ENCODE measurements around the gene FANCF.
A peak's percentile ranks its signal among the peaks of the same experiment; 100 is the strongest.

Gene FANCF

DNA sequence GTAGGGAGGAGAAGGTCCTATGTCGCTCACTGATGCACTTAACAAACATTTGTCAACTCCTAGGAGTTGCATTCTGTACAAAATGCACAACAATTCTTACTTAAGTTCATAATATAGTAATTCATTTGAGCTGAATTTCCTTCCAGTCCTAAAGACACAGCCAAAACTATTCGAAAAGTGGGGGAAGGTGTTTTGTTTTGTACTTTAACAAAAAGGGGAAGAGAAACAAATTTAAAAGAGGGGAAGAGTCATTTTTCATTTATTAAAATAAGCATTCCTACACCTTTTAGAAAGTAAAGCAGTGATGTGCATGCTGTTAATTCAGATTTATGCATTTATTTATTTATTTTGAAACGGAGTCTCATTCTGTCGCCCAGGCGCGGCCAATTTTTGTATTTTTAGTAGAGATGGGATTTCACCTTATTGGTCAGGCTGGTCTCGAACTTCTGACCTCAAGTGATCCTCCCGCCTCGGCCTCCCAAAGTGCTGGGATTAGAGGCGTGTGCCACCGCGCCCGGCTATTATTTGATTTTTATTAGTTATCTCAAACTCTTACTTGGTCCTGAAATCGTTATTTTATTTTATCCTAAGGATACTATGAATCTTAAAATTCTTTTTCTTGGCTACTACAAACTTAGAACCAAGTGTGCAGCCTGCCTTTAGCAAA is 1.1 kb upstream of the FANCF start:
- no peak for DNase-seq

DNA sequence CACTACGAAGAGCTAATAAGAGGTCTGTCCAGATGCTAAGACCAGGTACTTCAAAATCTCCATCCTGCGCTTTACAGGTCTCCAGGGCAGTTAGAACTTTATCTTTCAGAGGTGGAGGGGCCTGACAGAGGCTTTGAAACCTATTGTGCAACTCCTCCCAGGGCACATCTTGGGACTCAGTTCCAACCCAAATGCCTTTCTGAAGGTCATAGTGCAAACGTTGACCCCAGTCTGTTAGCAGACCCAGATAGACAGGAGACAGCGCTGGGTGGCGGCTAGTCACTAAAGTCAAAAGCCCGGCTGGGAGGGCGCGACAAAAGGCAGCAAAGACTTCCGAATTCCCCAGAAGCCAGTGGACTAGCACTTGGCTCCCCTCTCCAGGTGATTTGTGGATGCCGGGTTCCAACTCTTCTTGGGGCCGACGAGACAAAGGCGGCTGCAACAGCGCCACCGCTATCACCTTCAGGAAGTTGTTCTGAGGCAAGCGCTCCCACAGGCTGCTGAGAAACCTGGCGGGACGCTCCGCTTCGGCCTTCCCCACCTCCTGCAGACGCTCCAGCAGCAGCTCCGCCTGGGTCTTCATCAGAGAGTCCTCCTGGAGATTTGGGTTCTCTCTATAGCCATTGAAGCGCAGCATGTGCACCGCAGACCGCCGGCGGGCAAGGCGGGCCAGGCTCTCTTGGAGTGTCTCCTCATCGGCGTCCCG is 728 bp downstream of the FANCF start:
- peak in 46 of 56 donors; percentile 15 to 87 (median 68) for DNase-seq

DNA sequence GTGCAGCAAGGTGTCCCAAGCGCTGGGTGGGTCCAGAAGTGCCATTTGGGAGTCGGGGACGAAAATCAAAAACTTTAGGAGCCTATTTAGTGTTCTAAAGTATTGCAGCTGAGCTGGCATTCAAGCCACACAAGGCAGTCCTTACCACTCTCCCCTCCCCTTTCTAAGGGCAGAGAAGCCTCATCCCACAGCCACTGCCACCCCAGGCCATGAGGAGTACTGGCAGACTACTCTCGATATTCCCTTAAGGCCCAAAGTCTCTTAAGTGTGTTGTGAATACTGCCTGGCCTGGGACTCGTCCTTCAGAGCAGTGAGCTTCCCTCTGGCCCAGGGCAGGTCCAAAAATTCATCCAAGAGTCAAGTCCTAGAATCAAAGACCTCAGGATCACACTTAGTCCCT is 7.8 kb downstream of the FANCF start:
- DNase-seq, result no peak

DNA sequence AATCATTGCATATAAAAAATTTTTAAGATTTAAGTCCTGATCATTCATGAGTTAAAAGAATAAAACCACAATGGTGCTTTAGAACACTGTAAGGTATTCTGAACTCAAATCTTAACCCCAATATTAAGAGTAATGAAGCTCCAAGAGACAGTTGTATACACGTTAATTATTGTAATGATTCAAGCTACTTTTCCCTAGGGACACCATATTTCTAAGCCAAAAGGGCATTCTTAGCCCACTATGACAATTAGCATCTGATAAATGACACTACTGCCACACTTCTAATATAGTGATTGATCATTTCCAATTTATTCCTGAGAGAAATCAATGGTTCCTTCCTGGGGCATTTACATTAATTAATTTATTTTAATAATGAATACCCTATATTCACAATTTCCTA is 21.7 kb downstream of the FANCF start:
- no peak for DNase-seq

DNA sequence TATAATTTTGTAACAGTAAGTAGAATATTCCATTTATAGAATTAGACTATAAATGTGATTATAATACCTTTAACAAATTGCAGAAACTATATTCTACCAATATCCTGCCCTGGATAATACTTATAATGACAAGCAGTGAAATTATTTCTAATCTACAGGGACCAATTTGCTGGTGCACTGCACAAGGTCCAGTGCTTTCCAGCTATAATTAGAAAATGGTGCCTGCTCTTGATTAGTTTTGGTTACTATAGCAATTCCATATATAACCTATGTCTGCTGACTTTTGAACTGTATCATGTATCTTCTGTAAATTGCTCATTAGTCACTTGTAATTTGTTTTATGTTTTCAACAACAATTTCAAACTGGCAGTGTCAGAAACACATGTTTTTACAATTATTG is 23.1 kb downstream of the FANCF start:
- DNase-seq, result no peak

DNA sequence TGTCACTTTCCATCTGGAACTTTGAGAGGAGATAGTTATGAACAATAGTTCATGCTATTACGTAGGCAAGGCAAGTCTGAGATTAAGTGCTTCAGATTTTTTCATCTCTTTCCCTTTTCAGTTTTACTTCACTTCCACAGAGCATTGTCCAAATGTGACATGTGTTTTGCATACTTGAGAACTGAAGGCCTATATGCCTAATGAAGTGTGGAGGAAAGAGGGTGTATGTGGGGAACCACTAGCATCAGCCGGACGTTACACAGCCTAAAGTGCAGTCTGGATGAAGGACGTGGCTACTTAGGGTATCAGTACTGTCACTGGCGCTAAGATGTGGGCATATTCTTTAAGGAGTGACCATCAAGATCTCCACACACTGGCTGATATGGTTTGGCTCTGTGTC is 26.2 kb downstream of the FANCF start:
- no peak for DNase-seq

DNA sequence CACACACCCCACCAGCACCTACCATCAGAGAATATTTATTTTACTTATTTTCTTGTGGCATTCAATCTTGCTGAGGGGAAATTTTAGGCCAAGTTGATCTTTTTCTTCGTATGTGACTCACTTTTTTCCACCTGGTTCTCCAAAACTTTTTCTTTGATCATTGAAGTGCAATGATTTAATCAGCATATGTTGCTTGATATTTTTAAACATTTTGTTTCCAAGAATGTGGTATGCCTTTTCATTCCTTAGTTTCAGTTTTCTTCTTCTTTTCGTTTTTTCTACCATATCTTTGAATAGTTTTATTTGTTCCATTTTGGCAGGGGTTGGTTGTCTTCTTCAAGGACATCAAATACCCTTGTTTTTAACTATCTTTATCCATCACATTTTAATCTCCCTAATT is 28.6 kb downstream of the FANCF start:
- DNase-seq, result no peak

DNA sequence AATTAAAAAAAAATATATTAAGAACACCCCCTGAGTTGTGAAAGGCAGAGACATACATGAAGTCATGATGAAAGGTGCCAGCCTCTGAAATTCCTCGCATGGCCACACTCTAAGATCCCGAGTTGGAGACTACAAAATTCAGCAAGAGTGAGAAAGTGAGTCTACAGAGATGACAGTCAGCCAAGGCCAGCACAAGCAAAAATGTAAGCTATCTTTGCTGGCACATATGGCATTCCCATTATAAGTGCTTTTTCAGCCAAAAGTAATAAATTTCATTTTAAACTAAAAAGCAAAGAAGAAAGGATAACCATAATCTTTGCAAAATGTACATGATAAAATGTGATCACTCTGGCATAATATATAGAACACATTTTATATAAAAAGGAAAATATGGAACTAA is 40.6 kb downstream of the FANCF start:
- no peak for DNase-seq

DNA sequence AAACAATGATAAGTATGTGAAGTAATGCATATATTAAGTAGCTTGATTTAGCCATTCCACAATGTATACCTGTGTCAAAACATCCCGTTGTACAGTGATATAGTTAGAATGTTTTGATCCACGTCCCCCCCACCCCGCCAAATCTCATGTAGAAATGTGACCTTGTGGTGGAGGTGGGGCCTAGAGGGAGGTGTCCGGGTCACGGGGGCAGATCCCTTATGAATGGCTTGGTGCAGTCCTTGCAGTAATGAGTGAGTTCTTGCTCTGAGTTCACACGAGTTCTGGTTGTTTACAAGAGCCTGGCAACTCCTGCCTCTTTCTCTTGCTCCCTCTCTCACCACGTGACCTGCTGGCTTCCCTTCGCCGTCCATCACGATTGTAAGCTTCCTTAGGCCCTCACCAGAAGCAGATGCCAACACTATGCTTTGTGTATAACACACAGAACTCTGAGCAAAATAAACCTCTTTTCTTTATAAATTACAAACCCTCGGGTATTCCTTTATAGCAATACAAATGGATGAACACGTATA is 41.6 kb downstream of the FANCF start:
- no peak for DNase-seq

DNA sequence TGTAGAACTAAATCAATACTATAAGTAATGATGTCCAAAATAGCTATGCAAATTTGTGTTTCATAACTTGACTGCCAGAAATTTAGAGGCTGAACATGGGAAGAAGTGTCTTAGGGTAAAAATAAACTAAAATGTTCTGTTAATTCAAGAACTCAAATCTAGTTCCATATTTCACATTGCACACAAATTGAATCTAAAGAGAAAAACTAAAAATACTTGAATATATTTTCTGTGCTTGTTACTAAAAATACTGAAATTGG is 43.5 kb downstream of the FANCF start:
- no peak for DNase-seq

DNA sequence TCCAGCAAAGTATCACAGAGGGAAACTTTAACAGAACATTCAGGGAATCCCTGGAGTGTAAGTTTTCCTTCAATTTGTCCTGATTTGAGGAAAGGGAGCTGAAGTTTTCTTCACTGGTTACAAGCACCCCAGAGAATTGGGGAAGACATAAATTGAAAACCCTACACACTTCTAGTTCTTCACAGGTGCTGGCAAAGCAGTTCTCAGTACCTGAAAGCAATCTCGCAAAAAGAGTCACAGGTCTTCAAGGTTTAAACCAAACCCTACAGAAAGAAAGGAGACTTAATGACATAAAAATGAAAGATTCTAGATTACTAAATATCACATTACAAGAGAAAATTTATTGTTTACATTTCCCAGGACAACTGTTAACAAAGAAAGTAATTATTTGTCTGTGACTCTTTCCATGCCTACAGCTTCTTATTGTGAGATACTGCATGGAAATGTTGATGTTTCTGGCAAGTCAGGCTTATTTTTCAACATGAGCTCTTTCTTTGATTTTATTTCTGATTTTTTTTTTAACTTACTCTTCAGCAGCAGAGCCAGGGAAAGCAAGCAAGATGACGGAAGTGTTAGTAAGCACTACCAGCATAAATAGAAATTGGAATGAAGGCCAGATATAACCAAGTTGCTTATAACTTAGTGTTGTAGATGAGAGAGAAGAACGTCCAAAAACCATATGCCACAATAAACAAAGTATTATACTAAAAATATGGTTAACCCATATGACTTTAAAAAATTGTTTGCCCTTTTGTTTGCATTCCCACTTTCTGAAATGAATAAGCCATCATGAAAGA is 44.1 kb downstream of the FANCF start:
- DNase-seq, result no peak

DNA sequence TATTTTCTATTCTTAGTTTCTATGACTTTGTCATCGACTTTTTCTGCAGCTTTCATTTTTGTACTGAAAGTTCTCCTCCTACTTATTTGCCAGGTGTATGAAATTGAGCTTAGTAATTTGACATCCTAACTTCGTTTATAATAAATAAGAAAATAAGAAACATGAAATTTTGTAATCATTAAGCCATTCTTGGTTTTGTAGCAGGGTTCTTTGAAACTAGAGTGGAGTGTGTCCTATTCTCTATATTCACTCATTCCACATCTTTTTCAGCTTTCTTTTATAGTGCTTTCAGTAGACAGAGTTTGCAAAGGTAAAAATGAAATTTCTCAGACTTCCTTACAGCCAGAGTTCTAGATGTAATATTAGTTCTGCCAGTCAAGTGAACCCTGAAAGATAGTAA is 47.8 kb downstream of the FANCF start:
- no peak for DNase-seq

All from nucleus accumbens (tissue), 56 donors.